Naive thymus-derived CD8-positive, alpha-beta T cell (primary cell): ENCODE measurements around the gene PPP1R1C. TPM values are rescaled to one million over a fixed set of nuclear protein-coding genes. Genes with fewer than 3 reads are reported as not detected.
"Not testable (repeated sequence)": the region's sequence is repeated elsewhere in the genome, so short reads cannot be mapped to it uniquely, and the experiment has no call there.

Experiments
- ATAC-seq, 2 donors: fragments of 150-1000 bp; cut with Tn5 transposase in 1 of 2; sonication (Bioruptor Pico), chemical (Tn5 transposase) in 1 of 2; 1 replicate in 1 of 2; 2 replicates in 1 of 2; pipeline ENCODE4 v1.10.0; 2021; ENCODE audit warnings: mild to moderate bottlenecking in 2 of 2, moderate library complexity in 2 of 2
- POLR2A ChIA-PET: fragments of 350-600 bp; sonication (Branson Sonifier 250); formaldehyde crosslinking; loops from one replicate; lab custom pipeline; 2021; ENCODE audit warnings: antibody characterized with exemption; lab: Charles Lee
- DNase-seq, 10 donors: peaks; one replicate each; pipeline versions ENCODE4 v3.0.0 to v3.0.0-alpha.2; 2020 to 2022
- H3K27ac Mint-ChIP-seq, 10 donors: one replicate each; pipeline ENCODE4 v1.8.0; 2020 to 2022; ENCODE audit warnings: mild to moderate bottlenecking in 10 of 10, mixed read lengths in 10 of 10, moderate library complexity in 4 of 10, inconsistent platforms in 1 of 10
- H3K27me3 Mint-ChIP-seq, 5 donors: one replicate each; pipeline ENCODE4 v1.8.0; 2021 to 2022; ENCODE audit warnings: mixed read lengths in 5 of 5
- H3K36me3 Mint-ChIP-seq, 3 donors: one replicate each; pipeline ENCODE4 v1.8.0; 2020 to 2022; ENCODE audit warnings: mixed read lengths in 3 of 3, mild to moderate bottlenecking in 2 of 3, inconsistent platforms in 1 of 3
- H3K4me1 Mint-ChIP-seq, 4 donors: one replicate each; pipeline ENCODE4 v1.8.0; 2021 to 2022; ENCODE audit warnings: mixed read lengths in 4 of 4
- H3K4me3 Mint-ChIP-seq, 10 donors: one replicate each; pipeline ENCODE4 v1.8.0; 2020 to 2022; ENCODE audit warnings: mild to moderate bottlenecking in 10 of 10, mixed read lengths in 10 of 10, moderate library complexity in 6 of 10, inconsistent platforms in 1 of 10
- H3K9me3 Mint-ChIP-seq, 9 donors: one replicate each; pipeline ENCODE4 v1.8.0; 2020 to 2022; ENCODE audit warnings: mixed read lengths in 9 of 9, mild to moderate bottlenecking in 3 of 9, inconsistent platforms in 1 of 9, moderate library complexity in 1 of 9
- polyA plus RNA-seq, 3 donors: library from polyadenylated mRNA; unstranded; fragments of 300-500 nt; fragmentation: Illumina TruSeq; gene quantifications; one replicate each; pipeline ENCODE4 v1.2.3, GENCODE V29; 2021
- total RNA-seq, 8 experiments: library from RNA in 2 of 8; stranded (reverse) in 2 of 8; gene quantifications; one replicate each; pipeline ENCODE4 v1.2.3 and lab custom pipeline; 2021 to 2026

Gene PPP1R1C
- total and polyA plus RNA-seq, 5 experiments from 2014 or later = not detected

DNA sequence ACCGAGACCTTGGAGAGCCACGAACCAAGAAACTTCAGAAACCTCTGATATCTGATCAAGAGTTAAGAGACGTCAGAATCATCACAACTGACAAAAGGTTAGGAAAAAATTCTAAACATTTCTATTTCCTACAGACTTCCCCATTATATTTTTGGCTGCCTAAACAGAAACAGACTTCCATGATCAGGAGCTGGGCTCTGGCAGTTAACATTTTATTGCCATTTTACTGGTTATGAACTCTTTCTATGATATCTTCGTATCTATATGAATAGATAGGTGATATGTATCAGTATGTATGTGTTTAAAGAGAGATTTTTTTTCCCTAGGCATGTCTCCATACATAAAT is 31.1 kb upstream of the PPP1R1C start:
- DNase-seq (no peak), ATAC-seq (no peak)
- Mint-ChIP-seq H3K36me3 (no peaks in the 10 kb centered on the region), H3K4me3 (peak overlapping the region in 8 of 10 donors; percentile 26 to 83 (median 46)), H3K9me3 (no peaks in the 10 kb centered on the region), H3K27me3 (peaks cover 0 to 12% (median 4%) of the 10 kb centered on the region in 5 donors), H3K4me1 (peaks cover 0 to 12% (median 6%) of the 10 kb centered on the region in 4 donors), H3K27ac (no peak overlapping the region)
- POLR2A ChIA-PET = interaction anchor here (0.6 kb wide), 1 partner anchor 26 kb away, joined by 3 read pairs; no protein-coding TSS in a partner anchor

GRCh38 chr2:181955010-181955409 is 30.6 kb upstream of the PPP1R1C start:
- Mint-ChIP-seq H3K4me3 (no peak overlapping the region), H3K9me3 (no peaks in the 10 kb centered on the region), H3K27ac (no peak overlapping the region), H3K4me1 (peaks cover 0 to 12% (median 6%) of the 10 kb centered on the region in 4 donors), H3K36me3 (no peaks in the 10 kb centered on the region), H3K27me3 (peaks cover 0 to 12% (median 4%) of the 10 kb centered on the region in 5 donors)
- ATAC-seq = no peak
- DNase-seq = no peak
- POLR2A ChIA-PET = interaction anchor here (0.6 kb wide), 1 partner anchor 25 kb away, joined by 3 read pairs; no protein-coding TSS in a partner anchor

DNA sequence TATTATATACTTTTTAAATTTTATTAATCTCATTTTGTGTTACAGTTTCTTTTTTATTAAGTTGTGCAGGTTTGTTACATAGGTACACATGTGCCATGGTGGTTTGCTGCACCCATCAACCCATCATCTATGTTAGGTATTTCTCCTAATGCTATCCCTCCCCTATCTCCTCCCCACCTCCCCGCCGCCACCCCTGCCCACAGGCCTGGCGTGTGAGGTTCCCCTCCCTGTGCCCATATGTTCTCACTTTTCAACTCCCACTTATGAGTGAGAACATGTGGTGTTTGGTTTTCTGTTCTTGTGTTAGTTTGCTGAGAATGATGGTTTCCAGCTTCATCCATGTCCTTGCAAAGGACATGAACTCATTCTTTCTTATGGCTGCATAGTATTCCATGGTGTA is 29.8 kb upstream of the PPP1R1C start:
- H3K27ac Mint-ChIP-seq, ATAC-seq, H3K36me3 Mint-ChIP-seq, H3K4me3 Mint-ChIP-seq, H3K9me3 Mint-ChIP-seq, DNase-seq, POLR2A ChIA-PET: not testable (repeated sequence)
- H3K4me1 Mint-ChIP-seq = peaks cover 0 to 12% (median 6%) of the 10 kb centered on the region in 4 donors
- peaks cover 0 to 12% (median 8%) of the 10 kb centered on the region in 5 donors for H3K27me3 Mint-ChIP-seq

DNA sequence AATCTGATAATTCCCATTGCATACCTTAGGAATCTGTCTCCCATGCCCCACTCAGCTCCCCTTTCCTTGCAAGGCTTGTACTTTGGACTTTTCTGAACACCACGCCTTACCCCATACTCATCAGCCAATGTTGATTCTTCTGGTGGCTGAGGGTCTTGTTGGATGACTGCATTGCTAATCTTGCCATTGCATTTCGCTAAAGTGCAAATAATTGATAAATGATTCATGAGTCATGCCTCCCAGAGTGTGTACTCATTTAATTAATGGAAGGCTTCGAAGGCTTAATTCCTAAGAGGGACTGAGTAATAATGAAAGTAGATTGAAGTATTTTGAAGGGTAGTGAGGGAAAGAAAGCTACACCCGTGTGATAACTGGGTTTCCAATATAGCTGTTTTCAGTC is 28.0 kb upstream of the PPP1R1C start:
- H3K36me3 Mint-ChIP-seq = no peaks in the 10 kb centered on the region
- no peak overlapping the region for H3K27ac Mint-ChIP-seq
- H3K9me3 Mint-ChIP-seq = no peaks in the 10 kb centered on the region
- H3K27me3 Mint-ChIP-seq = peaks cover 3 to 12% (median 9%) of the 10 kb centered on the region in 5 donors
- DNase-seq (no peak), ATAC-seq (no peak)
- peaks cover 0 to 12% (median 6%) of the 10 kb centered on the region in 4 donors for H3K4me1 Mint-ChIP-seq
- POLR2A ChIA-PET = no interaction called here
- no peak overlapping the region for H3K4me3 Mint-ChIP-seq

DNA sequence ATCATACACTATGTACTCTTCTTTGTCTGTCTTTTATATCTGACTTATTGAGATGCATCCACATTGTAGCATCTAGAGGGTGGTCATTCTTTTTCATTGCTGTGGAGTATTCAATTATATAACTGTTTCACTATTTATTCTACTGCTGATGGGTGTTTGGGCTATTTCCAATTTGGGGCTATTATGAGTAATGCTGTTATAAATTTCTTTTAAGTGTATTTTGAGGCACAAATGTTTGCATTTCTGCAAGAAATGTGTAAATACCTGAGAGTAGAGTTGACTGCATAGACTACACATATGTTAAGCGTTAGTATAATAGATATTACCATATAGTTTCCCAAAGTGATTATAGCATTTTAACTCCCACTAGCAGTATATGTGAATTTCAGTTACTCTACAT is 26.9 kb upstream of the PPP1R1C start:
- POLR2A ChIA-PET = no interaction called here
- Mint-ChIP-seq H3K27me3 (peaks cover 3 to 12% (median 9%) of the 10 kb centered on the region in 5 donors), H3K4me3 (no peak overlapping the region), H3K9me3 (no peaks in the 10 kb centered on the region), H3K4me1 (peaks cover 0 to 9% (median 4%) of the 10 kb centered on the region in 4 donors), H3K36me3 (no peaks in the 10 kb centered on the region), H3K27ac (no peak overlapping the region)
- DNase-seq (no peak), ATAC-seq (no peak)

GRCh38 chr2:181959508-181959907 is 26.1 kb upstream of the PPP1R1C start:
- H3K4me1 Mint-ChIP-seq = peaks cover 0 to 3% (median under 1%) of the 10 kb centered on the region in 4 donors
- H3K27ac Mint-ChIP-seq = no peak overlapping the region
- no peaks in the 10 kb centered on the region for H3K9me3 Mint-ChIP-seq
- no peak overlapping the region for H3K4me3 Mint-ChIP-seq
- POLR2A ChIA-PET = no interaction called here
- peaks cover 3 to 12% (median 10%) of the 10 kb centered on the region in 5 donors for H3K27me3 Mint-ChIP-seq
- ATAC-seq = no peak
- DNase-seq = no peak
- no peaks in the 10 kb centered on the region for H3K36me3 Mint-ChIP-seq

GRCh38 chr2:181961167-181961566 is 24.5 kb upstream of the PPP1R1C start:
- Mint-ChIP-seq H3K9me3 (peaks cover 0 to 12% (median 0%) of the 10 kb centered on the region in 9 donors), H3K27me3 (peaks cover 3 to 12% (median 10%) of the 10 kb centered on the region in 5 donors)
- POLR2A ChIA-PET, H3K4me3 Mint-ChIP-seq, H3K4me1 Mint-ChIP-seq, H3K27ac Mint-ChIP-seq, H3K36me3 Mint-ChIP-seq, DNase-seq, ATAC-seq: not testable (repeated sequence)

DNA sequence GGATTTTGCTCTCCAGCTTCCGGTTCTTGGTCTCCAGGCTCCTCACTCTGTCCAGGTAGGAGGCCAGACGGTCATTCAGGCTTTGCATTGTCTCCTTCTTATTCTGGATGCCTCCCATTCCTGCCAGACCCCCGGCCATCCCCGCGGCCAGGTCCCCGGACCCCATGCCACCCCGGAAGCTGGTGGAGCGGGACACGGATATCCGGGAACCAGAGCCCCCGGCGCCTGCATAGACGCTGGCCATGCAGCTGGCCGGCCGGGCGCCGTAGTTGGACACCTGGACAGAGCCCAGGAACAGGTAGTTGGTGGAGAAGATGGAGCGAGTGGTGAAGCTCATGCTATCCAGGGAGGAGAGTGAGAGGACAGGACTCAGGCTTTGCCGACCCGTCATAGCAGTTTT is 23.5 kb upstream of the PPP1R1C start:
- no peaks in the 10 kb centered on the region for H3K4me1 Mint-ChIP-seq
- no peak for ATAC-seq
- H3K9me3 Mint-ChIP-seq = peaks cover 0 to 12% (median 3%) of the 10 kb centered on the region in 9 donors
- H3K27ac Mint-ChIP-seq = no peak overlapping the region
- H3K4me3 Mint-ChIP-seq = no peak overlapping the region
- DNase-seq = no peak
- peaks cover 3 to 12% (median 10%) of the 10 kb centered on the region in 5 donors for H3K27me3 Mint-ChIP-seq
- no peaks in the 10 kb centered on the region for H3K36me3 Mint-ChIP-seq
- POLR2A ChIA-PET = no interaction called here

DNA sequence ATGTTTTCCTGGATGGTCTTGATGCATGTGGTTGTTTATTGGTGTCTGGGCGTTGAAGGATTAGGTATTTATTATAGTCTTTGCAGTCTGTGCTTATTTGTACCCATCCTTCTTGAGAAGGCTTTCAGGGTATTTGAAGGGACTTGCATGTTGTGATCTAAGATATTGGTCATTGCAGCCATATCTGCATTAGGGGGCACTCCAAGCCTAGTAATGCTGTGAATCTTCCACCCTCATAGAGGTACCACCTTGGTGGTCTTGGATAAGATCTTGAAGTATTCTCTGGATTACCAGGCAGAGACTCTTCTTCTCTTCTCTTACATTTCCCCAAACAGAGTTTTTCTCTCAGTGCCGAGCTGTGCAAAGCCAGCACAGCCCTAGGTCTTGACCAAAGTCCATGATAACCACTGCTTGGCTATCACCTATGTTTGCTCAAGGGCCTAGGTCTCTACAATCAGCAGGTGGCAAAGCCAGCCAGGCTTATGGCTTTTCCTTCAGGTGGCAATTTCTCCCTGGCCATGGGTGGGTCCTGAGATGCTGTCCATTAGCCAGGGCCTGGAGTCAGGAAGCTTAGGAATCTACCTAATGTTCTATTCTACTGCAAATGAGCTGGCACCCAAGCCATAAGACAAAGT is 15.4 kb upstream of the PPP1R1C start:
- POLR2A ChIA-PET = no interaction called here
- H3K9me3 Mint-ChIP-seq = peaks cover 3 to 27% (median 10%) of the 10 kb centered on the region in 9 donors

DNA sequence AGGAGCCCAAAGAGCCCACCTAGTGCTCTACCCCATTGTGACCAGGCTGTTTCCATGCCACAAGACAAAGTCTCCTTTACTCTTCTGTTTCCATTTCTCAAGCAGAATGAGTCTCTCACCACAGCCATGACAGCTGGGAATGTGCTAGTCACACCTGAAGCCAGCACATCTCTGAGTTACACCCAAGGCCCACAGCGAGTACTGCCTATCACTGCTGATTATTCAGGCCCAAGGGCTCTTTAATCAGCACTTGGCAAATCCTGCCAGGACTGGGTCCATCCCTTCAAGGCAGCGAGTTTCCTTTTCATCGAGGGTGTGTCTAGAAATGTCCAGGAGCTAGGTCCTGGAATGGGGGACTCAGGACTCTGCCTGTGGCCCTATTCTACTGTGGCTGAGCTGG is 14.6 kb upstream of the PPP1R1C start:
- H3K27me3 Mint-ChIP-seq = peaks cover 4 to 22% (median 13%) of the 10 kb centered on the region in 5 donors
- H3K27ac Mint-ChIP-seq = peak overlapping the region in 1 of 10 donors; percentile 45
- peaks cover 3 to 19% (median 10%) of the 10 kb centered on the region in 9 donors for H3K9me3 Mint-ChIP-seq

More for the DNA sequence above, 15.4 kb upstream of the PPP1R1C start:
- Mint-ChIP-seq H3K4me3 (no peak overlapping the region), H3K27ac (no peak overlapping the region), H3K4me1 (no peaks in the 10 kb centered on the region), H3K36me3 (peaks cover 0 to 12% (median 2%) of the 10 kb centered on the region in 3 donors), H3K27me3 (peaks cover 4 to 22% (median 13%) of the 10 kb centered on the region in 5 donors)
- ATAC-seq (no peak), DNase-seq (no peak)

GRCh38 chr2:181972431-181973170 is 13.1 kb upstream of the PPP1R1C start:
- DNase-seq = no peak
- Mint-ChIP-seq H3K27me3 (peaks cover 7 to 22% (median 15%) of the 10 kb centered on the region in 5 donors), H3K4me3 (no peak overlapping the region), H3K36me3 (peaks cover 0 to 12% (median 2%) of the 10 kb centered on the region in 3 donors), H3K27ac (no peak overlapping the region), H3K4me1 (no peaks in the 10 kb centered on the region), H3K9me3 (peaks cover 0 to 17% (median 7%) of the 10 kb centered on the region in 9 donors)
- POLR2A ChIA-PET = no interaction called here
- ATAC-seq = no peak

More for the DNA sequence above, 14.6 kb upstream of the PPP1R1C start:
- Mint-ChIP-seq H3K4me1 (no peaks in the 10 kb centered on the region), H3K36me3 (peaks cover 0 to 12% (median 2%) of the 10 kb centered on the region in 3 donors), H3K4me3 (no peak overlapping the region)
- POLR2A ChIA-PET = no interaction called here
- ATAC-seq (no peak), DNase-seq (no peak)

DNA sequence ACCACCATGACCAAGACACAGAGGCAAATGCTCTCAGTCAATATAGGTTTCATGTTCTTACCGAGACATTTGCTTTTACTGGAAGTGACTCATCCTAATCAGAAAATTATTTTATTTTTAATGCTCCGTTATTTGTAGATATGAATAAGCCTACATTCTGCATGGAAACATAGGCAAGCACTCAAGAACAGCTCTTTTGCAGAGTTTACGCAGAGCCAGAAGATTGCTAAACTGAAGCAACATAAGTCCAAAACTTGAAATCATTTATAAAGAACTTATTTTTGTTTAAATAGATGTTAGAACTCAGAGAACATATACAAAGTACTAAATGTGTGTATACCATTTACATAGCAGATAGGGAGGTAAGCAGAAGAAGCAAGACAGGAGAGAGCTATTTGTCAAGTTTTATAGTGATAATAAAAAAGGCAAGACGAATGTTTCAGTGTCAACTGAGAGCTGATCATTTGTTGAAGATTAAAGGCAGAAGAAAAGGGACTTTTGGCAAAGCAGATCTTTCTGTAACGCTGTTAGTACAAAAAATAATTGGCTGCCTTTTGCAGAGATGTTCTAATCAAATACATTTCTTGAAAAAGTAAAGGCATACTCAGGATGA is 12.4 kb upstream of the PPP1R1C start:
- peaks cover 0 to 12% (median 2%) of the 10 kb centered on the region in 3 donors for H3K36me3 Mint-ChIP-seq
- ATAC-seq = no peak
- H3K4me1 Mint-ChIP-seq = no peaks in the 10 kb centered on the region
- POLR2A ChIA-PET = no interaction called here
- H3K27ac Mint-ChIP-seq = no peak overlapping the region
- no peak for DNase-seq
- peaks cover 4 to 22% (median 14%) of the 10 kb centered on the region in 5 donors for H3K27me3 Mint-ChIP-seq
- H3K4me3 Mint-ChIP-seq = no peak overlapping the region
- peaks cover 0 to 17% (median 7%) of the 10 kb centered on the region in 9 donors for H3K9me3 Mint-ChIP-seq
